Upper lobe of left lung (tissue), 4 donors: ENCODE data around the gene GRHL3.

Experiments
- CTCF ChIP-seq, 6 experiments: fragments of 450-650 bp in 4 of 6; fragments of 200-600 bp in 2 of 6; sonication (generic) in 2 of 6; IDR thresholded peaks; one replicate each; pipeline ENCODE4 v1.5.1; 2016 to 2019; ENCODE audit warnings: antibody characterized with exemption in 6 of 6
- EP300 ChIP-seq, 4 donors: sonication (generic); formaldehyde crosslinking; IDR thresholded peaks; one replicate each; pipeline ENCODE4 v1.5.1; 2017; ENCODE audit warnings: antibody characterized with exemption in 4 of 4, control low read depth in 2 of 4
- POLR2A ChIP-seq, 4 donors: fragments of 450-650 bp; IDR thresholded peaks; one replicate each; pipeline ENCODE4 v1.5.1; 2016 to 2017; ENCODE audit warnings: antibody characterized with exemption in 4 of 4, mild to moderate bottlenecking in 2 of 4
- POLR2AphosphoS5 ChIP-seq, 2 donors: sonication (generic); formaldehyde crosslinking; IDR thresholded peaks; one replicate each; pipeline ENCODE4 v1.5.1; 2017; ENCODE audit warnings: antibody characterized with exemption in 2 of 2

DNA sequence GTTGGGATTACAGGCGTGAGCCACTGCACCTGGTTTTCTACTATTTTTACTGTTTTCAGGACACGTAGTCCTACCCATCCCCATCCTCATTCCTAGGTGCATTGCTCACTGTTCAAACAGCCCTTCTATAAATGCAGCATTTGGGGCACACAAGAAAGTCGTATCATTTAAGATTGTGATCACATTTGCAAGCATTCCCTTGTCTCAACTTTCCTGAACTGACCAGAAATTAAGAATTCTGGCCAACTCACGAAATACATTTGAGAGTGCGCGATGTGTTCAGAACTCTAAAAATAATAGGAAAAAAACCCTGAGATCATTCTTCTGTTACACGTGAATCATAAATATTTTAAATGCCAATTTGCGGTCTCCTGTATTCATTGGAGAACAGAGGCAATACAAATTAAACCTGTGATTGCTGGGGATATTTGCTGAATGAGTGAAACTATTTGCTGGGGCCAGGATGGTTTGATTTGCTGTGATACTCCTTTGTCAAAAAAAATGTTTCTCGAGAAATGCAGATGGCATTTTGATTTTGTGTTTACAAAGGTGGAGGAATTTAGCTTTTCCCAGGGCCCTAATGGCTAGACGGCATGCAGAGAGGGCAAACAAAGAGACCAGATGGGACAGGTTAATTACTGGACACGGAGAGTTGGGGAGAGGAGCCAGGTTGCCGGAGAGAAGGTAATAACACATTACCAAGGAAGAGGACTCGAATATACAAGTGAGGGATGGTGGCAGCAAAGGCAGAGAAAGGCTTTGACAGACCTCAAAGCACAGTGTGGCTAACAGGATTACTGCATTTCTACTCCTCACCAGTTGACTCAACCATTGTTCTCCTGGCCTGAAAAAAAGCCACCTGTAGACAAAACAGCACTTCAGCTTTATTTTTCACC lies 56.0 kb downstream of the GRHL3 start:
- TF ChIP-seq POLR2A (IDR thresholded peaks at IDR 0.05) (no peak), CTCF (IDR thresholded peaks at IDR 0.05) (no peak), EP300 (IDR thresholded peaks at IDR 0.05) (no peak), POLR2AphosphoS5 (IDR thresholded peaks at IDR 0.05) (no peak)
